HG03378 (cell line): ENCODE measurements around the gene SNX6.
"Not testable (repeated sequence)": the region's sequence is repeated elsewhere in the genome, so short reads cannot be mapped to it uniquely, and the experiment has no call there.

Experiments used
- ATAC-seq: cut with Tn5 transposase; IDR thresholded peaks from one replicate; pipeline ENCODE4 v1.9.1; 2021; ENCODE audit warnings: mild to moderate bottlenecking, moderate library complexity; ENCODE audit not compliant: unreplicated experiment

The SNX6 gene

DNA sequence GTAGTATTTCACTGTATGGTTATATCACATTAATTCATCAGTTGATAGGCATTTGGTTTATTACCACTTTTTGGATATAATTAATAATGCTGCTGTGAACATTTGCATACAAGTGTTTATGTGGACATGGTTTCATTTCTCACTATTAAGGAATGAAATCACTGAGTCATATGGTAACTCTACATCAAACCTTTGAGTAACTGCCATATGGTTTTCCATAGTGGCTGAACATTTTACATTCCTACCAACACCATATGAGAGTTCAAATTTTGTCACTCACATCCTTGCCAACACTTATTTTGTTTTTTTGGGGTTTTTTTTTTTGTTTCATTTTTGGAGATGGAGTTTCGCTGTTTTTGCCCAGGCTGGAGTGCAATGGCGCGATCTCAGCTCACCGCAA is 60.2 kb downstream of the SNX6 start:
- no peak for ATAC-seq

DNA sequence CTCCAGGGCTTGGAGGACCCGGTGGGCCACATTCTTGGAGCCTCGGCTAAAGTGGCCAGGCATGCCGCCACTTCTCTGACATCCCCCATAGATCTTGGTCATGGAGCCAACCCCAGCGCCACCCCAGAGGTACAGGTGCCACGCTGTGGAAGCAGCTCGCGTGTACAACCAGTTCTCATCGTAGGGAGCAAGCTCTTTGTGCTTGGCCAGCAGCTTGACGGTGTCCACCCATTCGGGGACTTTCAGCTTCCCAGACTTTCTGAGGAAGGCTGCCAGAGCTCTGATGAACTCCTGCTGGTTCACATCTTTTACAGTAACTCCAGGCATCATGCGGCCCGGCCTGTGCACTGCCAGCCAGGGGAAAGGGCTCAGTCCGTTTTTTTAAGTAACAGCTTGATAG is 61.1 kb downstream of the SNX6 start:
- ATAC-seq, result no peak

DNA sequence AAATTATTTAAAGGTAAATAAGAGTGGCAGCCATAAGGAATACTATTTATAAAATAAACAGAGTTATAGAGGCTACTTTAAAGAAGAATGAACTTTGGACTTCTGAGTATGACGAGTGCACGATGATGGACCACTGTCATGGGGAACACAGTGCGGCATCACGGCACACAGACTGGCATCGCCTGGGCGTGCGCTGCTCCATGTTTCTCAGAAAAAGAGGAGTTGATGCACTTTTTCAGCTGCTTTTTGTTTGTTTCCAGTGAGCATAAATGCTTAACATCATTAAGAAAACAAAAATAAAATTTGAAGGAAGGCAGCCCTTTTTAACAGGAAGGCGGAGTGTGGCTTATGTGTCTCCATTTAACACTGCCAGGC is 67.2 kb downstream of the SNX6 start:
- ATAC-seq, result no peak

DNA sequence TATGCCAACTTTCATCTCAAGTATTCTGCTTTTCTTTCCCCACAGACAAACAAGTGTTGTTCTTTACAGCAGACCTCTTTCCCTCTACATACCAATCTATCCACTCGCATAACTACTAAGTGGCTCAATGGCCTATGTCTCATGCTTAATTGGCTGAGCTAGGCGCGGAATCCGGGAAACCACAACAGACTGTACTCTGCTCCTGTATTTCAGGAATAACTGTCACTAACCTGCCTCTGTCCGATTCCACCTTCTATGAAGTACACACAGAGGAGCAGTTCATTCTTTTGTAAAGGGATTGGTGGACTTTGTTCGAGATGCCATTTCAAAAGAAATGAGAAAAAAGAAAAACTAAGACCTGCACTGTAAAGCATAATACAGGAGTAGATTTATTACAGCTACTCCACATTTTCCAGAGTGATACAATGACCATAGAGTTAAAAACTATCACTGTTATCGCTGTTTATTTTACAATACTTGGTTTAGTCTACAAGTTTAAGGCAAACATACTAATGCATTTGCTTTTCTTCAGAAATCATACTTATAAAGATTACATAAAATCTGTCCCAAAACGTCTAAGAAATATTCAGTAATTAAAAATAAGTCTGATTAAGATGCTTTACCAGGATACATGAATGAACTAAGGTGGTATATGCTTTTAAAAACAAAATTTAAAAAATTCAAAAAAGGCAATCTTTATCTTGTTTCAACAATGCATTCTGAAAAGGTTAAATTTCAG is 67.7 kb downstream of the SNX6 start:
- ATAC-seq, result not testable (repeated sequence)

DNA sequence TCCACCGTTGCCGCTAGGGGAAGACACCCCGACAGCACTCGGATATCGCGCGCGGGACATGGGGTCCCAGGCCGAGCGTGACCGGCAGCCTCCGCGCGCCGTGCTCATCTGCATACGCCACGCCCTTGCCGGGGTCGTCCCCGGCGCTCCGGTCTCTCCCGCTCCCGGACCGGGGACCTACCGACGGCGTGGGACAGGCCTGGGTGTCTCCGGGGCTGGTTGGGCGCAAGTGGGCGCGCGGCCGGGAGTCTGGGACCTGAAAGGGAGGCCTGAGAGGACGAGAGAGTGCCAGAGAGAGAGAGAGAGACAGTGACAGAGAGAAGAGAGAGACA is 73.5 kb downstream of the SNX6 start:
- ATAC-seq, result peak; percentile 24

DNA sequence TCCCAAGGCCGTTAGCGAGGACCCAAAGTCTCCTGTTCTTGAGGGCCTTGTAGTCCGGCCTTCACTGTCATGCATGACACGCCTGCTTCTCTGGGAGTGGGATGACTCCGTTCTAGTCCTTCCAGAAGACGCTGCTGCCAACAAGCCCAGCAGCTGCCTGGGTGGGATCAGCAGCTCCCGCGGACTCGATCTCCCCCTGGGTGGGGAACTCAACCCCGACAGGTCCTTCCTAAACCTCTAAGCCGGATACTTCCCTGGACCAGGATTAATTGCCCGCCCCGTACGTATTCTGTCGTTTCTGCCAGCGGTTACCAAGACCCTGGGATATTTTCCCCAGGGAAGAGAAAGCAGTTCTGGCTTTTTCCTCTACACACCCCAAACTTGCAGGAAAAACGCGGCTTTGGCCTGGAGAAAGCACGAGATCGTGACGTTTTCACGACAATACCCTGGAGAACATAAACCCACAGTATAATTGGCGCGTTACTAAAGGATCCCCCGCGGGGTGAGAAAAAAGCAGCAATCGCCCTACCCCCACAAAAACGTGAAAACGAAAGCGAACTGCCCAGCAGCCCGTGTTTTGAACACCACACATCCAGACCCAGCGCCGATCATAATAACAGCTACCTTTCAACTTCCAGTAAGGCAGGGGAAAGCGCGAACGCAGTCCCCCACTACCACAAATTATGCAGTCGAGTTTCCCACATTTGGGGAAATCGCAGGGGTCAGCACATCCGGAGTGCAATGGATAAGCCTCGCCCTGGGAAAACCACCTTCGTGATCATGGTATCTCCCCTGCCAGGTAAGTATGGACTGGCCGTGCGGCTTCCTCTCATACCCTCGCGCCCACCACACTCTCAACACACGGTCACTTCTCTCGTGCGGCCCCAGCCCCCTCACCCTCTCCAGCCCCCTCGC is 74.1 kb downstream of the SNX6 start:
- ATAC-seq, result peak; percentile 77

DNA sequence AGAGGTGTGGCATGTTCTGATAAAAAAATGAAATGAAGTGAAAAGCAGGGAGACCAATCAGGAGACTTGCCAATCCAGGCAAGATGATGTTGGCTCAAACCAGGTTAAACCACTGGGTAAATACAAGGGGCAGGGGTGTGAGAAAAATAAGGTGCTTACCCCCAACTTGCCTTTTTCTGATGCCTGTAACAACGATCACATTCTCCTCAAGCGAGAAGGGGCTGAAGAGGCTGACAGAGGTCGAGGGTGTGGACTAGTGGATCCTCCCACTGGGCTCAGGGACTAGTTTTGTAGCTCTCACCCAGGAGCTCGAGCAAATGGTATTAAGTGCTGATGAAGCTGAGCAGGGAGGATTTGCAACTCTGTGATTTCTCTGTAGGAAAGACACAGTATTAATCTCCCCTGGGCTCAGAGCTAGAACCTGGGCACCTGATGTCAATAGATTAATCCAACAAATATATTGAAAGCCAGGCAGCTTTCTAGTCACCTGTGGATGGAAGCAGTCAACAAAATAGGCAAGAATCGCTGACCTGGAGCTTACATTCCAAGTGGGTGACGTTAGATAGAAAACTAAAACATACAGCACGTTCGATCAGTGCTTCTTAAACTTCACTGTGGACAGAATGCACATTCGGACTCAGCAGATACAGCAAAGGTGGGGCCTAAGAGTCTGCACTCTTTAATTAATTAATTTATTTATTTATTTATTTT is 75.3 kb downstream of the SNX6 start:
- ATAC-seq, result no peak

DNA sequence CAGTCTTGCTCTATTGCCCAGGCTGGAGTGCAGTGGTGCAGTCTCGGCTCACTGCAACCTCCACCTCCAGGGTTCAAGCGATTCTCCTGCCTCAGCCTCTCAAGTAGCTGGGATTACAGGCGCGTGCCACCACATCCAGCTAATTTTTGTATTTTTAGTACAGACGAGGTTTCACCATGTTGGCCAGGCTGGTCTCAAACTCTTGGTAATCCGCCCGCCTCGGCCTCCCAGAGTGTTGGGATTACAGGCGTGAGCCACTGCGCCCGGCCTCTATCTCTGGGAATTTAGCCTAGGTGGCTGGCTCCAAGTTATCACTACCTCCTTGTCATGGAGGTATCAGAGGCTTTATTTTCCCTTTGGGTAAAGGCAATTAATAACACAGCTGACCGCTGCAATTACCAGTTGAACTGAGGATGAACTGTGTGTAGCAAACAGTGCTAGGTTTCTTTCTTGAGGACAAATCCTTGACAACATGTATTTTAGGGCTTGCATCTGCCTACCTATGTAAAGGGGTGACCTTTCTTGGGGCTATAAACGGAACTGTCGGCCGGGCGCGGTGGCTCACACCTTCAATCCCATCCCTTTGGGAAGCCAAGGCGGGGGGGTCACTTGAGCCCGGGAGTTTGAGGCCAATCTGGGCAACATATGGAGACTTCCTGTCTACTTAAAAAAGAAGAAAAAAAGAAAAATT is 80.5 kb downstream of the SNX6 start:
- not testable (repeated sequence) for ATAC-seq

DNA sequence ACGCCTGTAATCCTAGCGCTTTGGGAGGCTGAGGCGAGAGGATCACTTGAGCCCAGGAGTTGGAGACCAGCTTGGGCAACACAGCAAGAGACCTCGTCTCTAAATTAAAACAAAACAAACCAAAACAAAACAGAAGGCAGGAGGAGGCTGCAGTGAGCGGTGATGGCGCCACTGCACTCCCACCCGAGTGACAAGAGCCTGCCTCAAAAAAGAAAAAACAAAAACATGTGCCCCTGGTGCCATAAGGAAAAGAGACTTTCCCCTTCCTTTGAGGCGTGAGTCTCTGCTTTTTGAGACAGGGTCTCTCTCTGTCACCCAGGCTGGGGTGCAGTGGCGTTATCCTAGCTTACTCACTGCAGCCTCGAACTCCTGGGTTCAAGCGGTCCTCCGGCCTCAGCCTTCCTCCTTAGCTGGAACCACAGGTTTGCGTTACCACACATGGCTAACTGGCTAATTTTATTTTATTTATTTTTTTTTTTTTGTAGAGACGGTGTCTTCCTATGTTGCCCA is 81.4 kb downstream of the SNX6 start:
- no peak for ATAC-seq

DNA sequence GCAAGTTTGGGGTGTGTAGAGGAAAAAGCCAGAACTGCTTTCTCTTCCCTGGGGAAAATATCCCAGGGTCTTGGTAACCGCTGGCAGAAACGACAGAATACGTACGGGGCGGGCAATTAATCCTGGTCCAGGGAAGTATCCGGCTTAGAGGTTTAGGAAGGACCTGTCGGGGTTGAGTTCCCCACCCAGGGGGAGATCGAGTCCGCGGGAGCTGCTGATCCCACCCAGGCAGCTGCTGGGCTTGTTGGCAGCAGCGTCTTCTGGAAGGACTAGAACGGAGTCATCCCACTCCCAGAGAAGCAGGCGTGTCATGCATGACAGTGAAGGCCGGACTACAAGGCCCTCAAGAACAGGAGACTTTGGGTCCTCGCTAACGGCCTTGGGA is 82.8 kb downstream of the SNX6 start:
- ATAC-seq, result peak; percentile 35

DNA sequence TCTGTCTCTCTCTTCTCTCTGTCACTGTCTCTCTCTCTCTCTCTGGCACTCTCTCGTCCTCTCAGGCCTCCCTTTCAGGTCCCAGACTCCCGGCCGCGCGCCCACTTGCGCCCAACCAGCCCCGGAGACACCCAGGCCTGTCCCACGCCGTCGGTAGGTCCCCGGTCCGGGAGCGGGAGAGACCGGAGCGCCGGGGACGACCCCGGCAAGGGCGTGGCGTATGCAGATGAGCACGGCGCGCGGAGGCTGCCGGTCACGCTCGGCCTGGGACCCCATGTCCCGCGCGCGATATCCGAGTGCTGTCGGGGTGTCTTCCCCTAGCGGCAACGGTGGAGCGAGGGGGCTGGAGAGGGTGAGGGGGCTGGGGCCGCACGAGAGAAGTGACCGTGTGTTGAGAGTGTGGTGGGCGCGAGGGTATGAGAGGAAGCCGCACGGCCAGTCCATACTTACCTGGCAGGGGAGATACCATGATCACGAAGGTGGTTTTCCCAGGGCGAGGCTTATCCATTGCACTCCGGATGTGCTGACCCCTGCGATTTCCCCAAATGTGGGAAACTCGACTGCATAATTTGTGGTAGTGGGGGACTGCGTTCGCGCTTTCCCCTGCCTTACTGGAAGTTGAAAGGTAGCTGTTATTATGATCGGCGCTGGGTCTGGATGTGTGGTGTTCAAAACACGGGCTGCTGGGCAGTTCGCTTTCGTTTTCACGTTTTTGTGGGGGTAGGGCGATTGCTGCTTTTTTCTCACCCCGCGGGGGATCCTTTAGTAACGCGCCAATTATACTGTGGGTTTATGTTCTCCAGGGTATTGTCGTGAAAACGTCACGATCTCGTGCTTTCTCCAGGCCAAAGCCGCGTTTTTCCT is 83.4 kb downstream of the SNX6 start:
- ATAC-seq, result peak; percentile 78

DNA sequence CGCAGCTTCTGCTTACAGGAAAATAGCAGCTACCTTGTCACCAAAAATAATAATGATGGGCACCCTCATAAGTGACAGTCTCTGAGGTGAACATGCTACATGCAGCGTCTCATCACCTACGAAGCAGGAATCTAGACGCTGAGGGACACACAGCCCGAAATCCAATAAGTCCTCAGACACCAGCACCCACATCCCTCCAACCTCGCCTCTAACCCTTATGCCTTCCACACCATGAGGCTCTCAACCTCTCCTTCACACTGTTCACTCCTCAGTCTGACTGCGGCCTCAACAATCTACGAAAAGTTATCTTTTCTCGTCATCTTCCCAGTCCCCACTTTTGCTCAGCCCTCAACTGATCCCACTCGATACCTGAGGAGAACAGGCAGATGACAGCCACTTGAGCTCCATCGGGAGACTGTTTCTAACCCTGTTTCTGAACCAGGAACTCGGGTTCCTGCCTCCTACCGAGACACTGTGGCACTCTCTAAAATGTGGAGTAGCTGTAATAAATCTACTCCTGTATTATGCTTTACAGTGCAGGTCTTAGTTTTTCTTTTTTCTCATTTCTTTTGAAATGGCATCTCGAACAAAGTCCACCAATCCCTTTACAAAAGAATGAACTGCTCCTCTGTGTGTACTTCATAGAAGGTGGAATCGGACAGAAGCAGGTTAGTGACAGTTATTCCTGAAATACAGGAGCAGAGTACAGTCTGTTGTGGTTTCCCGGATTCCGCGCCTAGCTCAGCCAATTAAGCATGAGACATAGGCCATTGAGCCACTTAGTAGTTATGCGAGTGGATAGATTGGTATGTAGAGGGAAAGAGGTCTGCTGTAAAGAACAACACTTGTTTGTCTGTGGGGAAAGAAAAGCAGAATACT is 89.5 kb downstream of the SNX6 start:
- not testable (repeated sequence) for ATAC-seq

DNA sequence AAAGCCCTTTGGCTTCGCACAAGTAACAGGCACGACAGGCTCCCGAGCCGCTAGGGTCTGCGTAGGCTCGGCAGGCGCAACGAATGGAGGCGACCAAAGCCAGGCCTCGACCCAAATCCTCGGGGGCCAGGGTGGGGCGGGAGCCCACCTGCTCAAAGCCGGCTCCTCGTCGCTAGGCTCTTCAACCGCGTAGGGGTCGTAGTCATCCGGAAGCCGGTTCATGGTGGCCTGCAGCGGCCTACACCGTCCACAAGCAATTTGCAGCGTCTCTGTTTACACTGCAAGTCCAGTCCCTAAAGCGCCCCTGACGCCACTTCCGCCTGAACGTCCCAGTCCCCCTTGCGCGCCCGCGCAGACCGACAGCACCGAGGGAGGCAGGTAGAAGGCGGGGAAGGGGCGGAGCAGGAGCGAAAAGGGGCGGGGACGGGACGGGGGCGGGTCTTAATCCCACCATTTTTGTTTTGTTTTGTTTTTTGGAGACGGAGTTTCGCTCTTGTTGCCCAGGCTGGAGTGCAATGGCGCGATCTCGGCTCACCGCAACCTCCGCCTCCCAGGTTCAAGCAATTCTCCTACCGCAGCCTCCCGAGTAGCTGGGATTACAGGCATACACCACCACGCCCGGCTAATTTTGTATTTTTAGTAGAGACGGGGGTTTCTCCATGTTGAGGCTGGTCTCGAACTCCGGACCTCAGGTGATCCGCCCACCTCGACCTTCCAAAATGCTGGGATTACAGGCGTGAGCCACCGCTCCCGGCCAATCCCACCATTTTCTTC is 90.4 kb downstream of the SNX6 start, which contains the start of gene EAPP:
Gene EAPP, minus strand, starts transcription at position 295 of the 774 bp plus-strand sequence. Its CDS starts 73 bp downstream, at position 222.
- peak; percentile 98 for ATAC-seq

DNA sequence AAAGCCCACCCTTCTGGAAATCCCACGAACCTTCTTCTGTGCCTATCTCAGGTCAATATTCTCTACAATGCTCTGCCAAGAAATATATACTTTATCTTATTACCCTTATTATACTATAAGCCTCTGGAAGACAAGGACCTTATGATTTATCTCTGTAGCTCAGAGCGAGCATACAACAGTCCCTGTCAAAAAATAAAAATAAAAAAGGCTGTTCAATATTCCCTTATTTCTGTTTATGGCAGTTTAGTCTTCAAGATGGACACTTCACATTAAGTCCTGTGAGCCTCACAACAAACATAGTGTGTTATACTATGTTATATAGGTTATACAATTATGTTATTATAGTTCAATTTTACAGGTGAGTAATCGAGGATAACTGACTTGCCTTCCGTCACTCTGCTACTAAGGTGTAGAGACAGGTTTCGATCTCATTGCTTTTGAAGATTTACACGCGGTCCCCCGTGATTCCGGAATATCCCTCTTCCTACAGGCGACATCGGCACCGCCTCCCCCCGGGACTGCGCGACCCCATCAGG is 91.0 kb downstream of the SNX6 start:
- no peak for ATAC-seq

DNA sequence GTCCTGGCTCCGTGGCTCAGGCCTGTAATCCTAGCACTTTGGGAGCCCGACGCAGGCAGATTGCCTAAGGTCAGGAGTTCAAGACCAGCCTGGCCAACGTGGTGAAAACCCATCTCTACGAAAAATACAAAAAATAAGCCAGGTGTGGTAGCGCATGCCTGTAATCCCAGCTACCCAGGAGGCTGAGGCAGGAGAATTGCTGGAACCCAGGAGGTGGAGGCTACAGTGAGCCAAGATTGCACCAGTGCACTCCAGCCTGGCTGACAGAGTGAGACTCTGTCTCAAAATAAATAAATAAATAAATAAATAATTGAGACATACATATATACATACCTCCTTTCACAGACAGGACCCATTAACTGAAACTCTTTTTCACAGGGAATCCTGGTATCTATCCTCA is 91.9 kb downstream of the SNX6 start:
- not testable (repeated sequence) for ATAC-seq

DNA sequence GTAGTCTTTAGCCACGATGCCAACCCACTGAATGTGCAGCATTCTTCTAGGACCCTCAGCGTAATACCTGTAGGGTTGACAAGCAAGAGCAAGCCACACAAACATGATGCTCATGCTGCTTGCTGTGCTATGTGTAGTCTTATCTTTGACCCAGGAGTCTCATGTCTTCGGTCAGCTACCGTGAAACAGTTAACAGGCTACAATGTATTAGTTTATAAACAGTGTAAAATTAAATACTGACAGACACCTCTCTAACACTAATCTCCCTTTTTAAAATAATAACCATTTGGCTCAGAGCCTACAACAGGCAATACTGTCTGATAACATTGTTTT is 92.3 kb downstream of the SNX6 start:
- no peak for ATAC-seq

DNA sequence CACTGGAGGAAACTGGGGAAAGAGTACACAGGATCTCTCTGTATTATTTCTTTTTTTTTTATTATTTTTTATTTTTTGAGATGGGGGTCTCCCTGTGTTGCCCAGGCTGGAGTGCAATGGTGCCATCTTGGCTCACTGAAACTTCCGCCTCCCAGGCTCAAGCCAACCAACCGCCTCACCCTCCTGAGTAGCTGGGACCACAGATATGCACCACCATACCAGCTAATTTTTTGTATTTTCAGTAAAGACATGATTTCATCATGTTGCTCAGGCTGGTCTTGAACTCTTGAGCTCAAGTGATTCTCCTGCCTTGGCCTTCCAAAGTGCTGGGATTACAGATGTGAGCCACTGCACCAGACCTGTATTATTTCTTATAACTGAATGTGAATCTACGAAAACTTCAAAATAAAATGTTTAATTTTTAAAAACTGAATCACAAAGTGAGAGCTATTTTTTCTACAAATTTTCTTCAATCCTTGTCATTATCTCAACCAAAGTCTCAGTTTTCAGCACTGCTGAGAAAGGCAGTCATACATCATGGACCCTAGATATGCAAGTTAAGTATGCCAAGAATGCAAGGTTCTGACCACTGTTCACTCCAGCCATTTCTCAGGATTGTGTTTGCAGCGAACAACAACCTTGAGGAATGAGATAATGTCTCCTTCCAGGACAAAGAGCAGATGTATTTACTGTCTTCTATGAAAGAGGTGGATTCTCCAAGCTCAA is 92.8 kb downstream of the SNX6 start:
- ATAC-seq, result no peak
